Measurements from ENCODE around the gene POLE.
A peak's percentile ranks its signal among the peaks of the same experiment; 100 is the strongest.
"Not testable (repeated sequence)": the region's sequence is repeated elsewhere in the genome, so short reads cannot be mapped to it uniquely, and the experiment has no call there.

POLE gene

GRCh38 chr12:132717531-132718387 lies 30.6 kb upstream of the POLE start:
- no peak for DNase-seq (ENCODE audit: low read depth, low spot score)

GRCh38 chr12:132717011-132717410 lies 29.9 kb upstream of the POLE start:
- DNase-seq (ENCODE audit: low read depth, low spot score), result no peak

- DNase-seq (ENCODE audit: low read depth, low spot score), result no peak
Observed at GRCh38 chr12:132716356-132716755, 29.2 kb upstream of the POLE start.

GRCh38 chr12:132715874-132716273 lies 28.7 kb upstream of the POLE start:
- DNase-seq (ENCODE audit: low read depth, low spot score), result no peak

- DNase-seq (ENCODE audit: low read depth, low spot score), result no peak
Observed at GRCh38 chr12:132713123-132713522, 26.0 kb upstream of the POLE start.

GRCh38 chr12:132711080-132711843 lies 24.1 kb upstream of the POLE start:
- no peak for DNase-seq (ENCODE audit: low read depth, low spot score)

GRCh38 chr12:132710405-132711079 lies 23.4 kb upstream of the POLE start, which contains the start of gene PGAM5:
PGAM5 (plus strand) TSS chr12:132710842; CDS start chr12:132710877, 35 bp downstream.
- peak; percentile 82 for DNase-seq (ENCODE audit: low read depth, low spot score)

- no peak for DNase-seq (ENCODE audit: low read depth, low spot score)
Observed at GRCh38 chr12:132710043-132710404, 22.9 kb upstream of the POLE start.

- no peak for DNase-seq (ENCODE audit: low read depth, low spot score)
Observed at GRCh38 chr12:132708150-132708549, 21.0 kb upstream of the POLE start.

- no peak for DNase-seq (ENCODE audit: low read depth, low spot score)
Observed at GRCh38 chr12:132707241-132707640, 20.1 kb upstream of the POLE start.

GRCh38 chr12:132703641-132704040 lies 16.5 kb upstream of the POLE start:
- no peak for DNase-seq (ENCODE audit: low read depth, low spot score)

- no peak for DNase-seq (ENCODE audit: low read depth, low spot score)
Observed at GRCh38 chr12:132702640-132703039, 15.5 kb upstream of the POLE start.

GRCh38 chr12:132700212-132700822 lies 13.2 kb upstream of the POLE start:
- no peak for DNase-seq (ENCODE audit: low read depth, low spot score)

- no peak for DNase-seq (ENCODE audit: low read depth, low spot score)
Observed at GRCh38 chr12:132698341-132698740, 11.2 kb upstream of the POLE start.

- no peak for DNase-seq (ENCODE audit: low read depth, low spot score)
Observed at GRCh38 chr12:132695431-132695830, 8.3 kb upstream of the POLE start.

- not testable (repeated sequence) for DNase-seq (ENCODE audit: low read depth, low spot score)
Observed at GRCh38 chr12:132694888-132695287, 7.7 kb upstream of the POLE start.

- DNase-seq (ENCODE audit: low read depth, low spot score), result not testable (repeated sequence)
Observed at GRCh38 chr12:132692030-132692429, 4.9 kb upstream of the POLE start.

GRCh38 chr12:132690112-132690511 lies 3.0 kb upstream of the POLE start:
- no peak for DNase-seq (ENCODE audit: low read depth, low spot score)

GRCh38 chr12:132689227-132689626 lies 2.1 kb upstream of the POLE start:
- DNase-seq (ENCODE audit: low read depth, low spot score), result no peak

- DNase-seq (ENCODE audit: low read depth, low spot score), result no peak
Observed at GRCh38 chr12:132686825-132687210, 324 bp downstream of the POLE start.

GRCh38 chr12:132685400-132685799 lies 1.7 kb downstream of the POLE start:
- no peak for DNase-seq (ENCODE audit: low read depth, low spot score)

- no peak for DNase-seq (ENCODE audit: low read depth, low spot score)
Observed at GRCh38 chr12:132677492-132677891, 9.7 kb downstream of the POLE start.
